SU-DHL-6 (cell line): ENCODE measurements around the gene NPAS2.

Source experiments
- H2AFZ ChIP-seq: fragments of 200-600 bp; sonication (generic); 2 replicates; pipeline ENCODE4 v1.6.1; 2014; ENCODE audit warnings: low read depth, mild to moderate bottlenecking, moderate library complexity, mixed read lengths, antibody characterized with exemption, low read length; ENCODE audit not compliant: severe bottlenecking
- H3F3A ChIP-seq: fragments of 200-600 bp; shearing (Covaris generic); 2 replicates; pipeline ENCODE4 v1.6.0; 2016; ENCODE audit warnings: antibody characterized with exemption, mild to moderate bottlenecking; ENCODE audit not compliant: insufficient read depth
- H3K27ac ChIP-seq: fragments of 200-600 bp; sonication (generic); 2 replicates; pipeline ENCODE4 v1.5.1; 2016; ENCODE audit warnings: low read depth, mild to moderate bottlenecking, low read length, moderate library complexity, mixed read lengths
- H3K27me3 ChIP-seq: fragments of 200-600 bp; sonication (generic), shearing (Covaris generic); 2 replicates; pipeline ENCODE4 v1.6.0; 2014; ENCODE audit warnings: mild to moderate bottlenecking, low read length
- H3K36me3 ChIP-seq: fragments of 200-600 bp; sonication (generic); 2 replicates; pipeline ENCODE4 v1.6.1; 2014; ENCODE audit warnings: mild to moderate bottlenecking, low read length, mixed read lengths
- H3K4me2 ChIP-seq: fragments of 300-600, 200-600 bp; shearing (Covaris generic), sonication (generic); 2 replicates; pipeline ENCODE4 v1.6.0; 2014; ENCODE audit warnings: low read length, low read depth, mild to moderate bottlenecking; ENCODE audit not compliant: poor library complexity, severe bottlenecking
- H3K4me3 ChIP-seq: fragments of 200-600 bp; sonication (generic); 2 replicates; pipeline ENCODE4 v1.5.1; 2014; ENCODE audit warnings: antibody characterized with exemption, low read length, mild to moderate bottlenecking, mixed read lengths; ENCODE audit not compliant: insufficient read depth, poor library complexity, severe bottlenecking
- H3K79me2 ChIP-seq: fragments of 200-600 bp; sonication (generic); 2 replicates; pipeline ENCODE4 v1.6.1; 2014; ENCODE audit warnings: mild to moderate bottlenecking, low read length, moderate library complexity; ENCODE audit not compliant: insufficient read depth
- H3K9ac ChIP-seq: fragments of 200-600 bp; sonication (generic); 2 replicates; pipeline ENCODE4 v1.7.0; 2014; ENCODE audit warnings: mild to moderate bottlenecking, low read length
- H3K9me2 ChIP-seq: fragments of 200-600 bp; sonication (generic); replicated peaks from 2 replicates; pipeline ENCODE4 v1.6.1; 2014; ENCODE audit warnings: low read length; ENCODE audit not compliant: insufficient read depth
- H3K9me3 ChIP-seq: fragments of 200-600 bp; sonication (generic); 2 replicates; pipeline ENCODE4 v1.6.1; 2014; ENCODE audit warnings: low read length, mixed read lengths; ENCODE audit not compliant: insufficient read depth
- H4K20me1 ChIP-seq: fragments of 200-600 bp; sonication (generic); 2 replicates; pipeline ENCODE4 v1.6.1; 2014; ENCODE audit warnings: low read depth, mild to moderate bottlenecking, antibody characterized with exemption, low read length, moderate library complexity, mixed read lengths
- CTCF ChIP-seq: fragments of 200-600 bp; sonication (generic); IDR thresholded peaks from one replicate; pipeline ENCODE4 v1.5.1; 2017; ENCODE audit warnings: antibody characterized with exemption, mild to moderate bottlenecking, low read length, moderate library complexity; ENCODE audit not compliant: insufficient read depth, poor library complexity, severe bottlenecking
- EZH2phosphoT487 ChIP-seq: fragments of 200-600 bp; sonication (generic), shearing (Covaris generic); conservative IDR thresholded peaks from 2 replicates; pipeline ENCODE4 v1.6.1; 2018; ENCODE audit warnings: mild to moderate bottlenecking, antibody characterized with exemption, low read length, moderate library complexity, mixed read lengths

Gene NPAS2

DNA sequence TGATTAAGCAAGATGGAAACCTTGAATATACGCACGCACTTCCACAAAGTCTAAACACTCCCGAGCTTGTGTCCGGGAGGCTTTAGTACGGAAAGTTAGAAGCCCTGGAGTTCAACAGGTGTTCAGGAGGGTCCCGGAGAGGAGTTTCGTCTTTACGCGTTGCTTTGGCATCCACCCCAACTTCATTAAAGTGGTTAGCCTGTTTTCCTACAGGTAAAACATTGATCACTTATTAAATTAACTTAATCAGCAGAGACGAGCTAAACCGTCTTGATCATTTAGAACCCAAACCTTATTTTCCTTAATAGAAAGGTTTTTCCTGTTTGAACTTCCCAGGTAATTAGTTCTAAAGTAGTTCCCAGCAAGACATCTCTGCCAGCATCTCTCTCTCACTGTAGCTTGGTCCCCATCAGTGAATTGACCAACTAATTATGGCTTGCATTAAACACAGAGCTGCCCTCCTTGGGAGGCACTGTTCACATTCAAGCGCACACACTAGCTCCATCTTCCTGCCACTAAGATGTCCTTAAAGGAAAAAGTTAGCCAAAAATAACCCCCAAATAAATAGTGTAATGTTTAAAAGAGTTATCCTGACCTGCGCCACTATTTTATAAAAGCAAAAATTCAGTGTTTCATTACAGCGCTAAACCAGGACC is 1.4 kb downstream of the NPAS2 start:
- Histone ChIP-seq H3F3A (no peaks in the 10 kb centered on the region), H2AFZ (no peak overlapping the region), H3K79me2 (no peaks in the 10 kb centered on the region), H3K9ac (no peak overlapping the region), H3K4me3 (no peak overlapping the region), H3K27ac (no peak overlapping the region), H3K9me2 (no peaks in the 10 kb centered on the region), H3K4me2 (no peak overlapping the region), H3K9me3 (no peaks in the 10 kb centered on the region), H4K20me1 (no peaks in the 10 kb centered on the region), H3K27me3 (no peaks in the 10 kb centered on the region), H3K36me3 (no peaks in the 10 kb centered on the region)
- TF ChIP-seq EZH2phosphoT487 (no peak), CTCF (no peak)

GRCh38 chr2:100821911-100822265 is 1.9 kb downstream of the NPAS2 start:
- H2AFZ ChIP-seq, result no peak overlapping the region
- TF ChIP-seq EZH2phosphoT487 (no peak), CTCF (no peak)
- no peak overlapping the region for H3K9ac ChIP-seq
- H3K4me3 ChIP-seq, result no peak overlapping the region
- no peaks in the 10 kb centered on the region for H3K27me3 ChIP-seq
- no peaks in the 10 kb centered on the region for H3K9me3 ChIP-seq
- H4K20me1 ChIP-seq, result no peaks in the 10 kb centered on the region
- no peak overlapping the region for H3K4me2 ChIP-seq
- no peak overlapping the region for H3K27ac ChIP-seq
- H3K9me2 ChIP-seq, result no peaks in the 10 kb centered on the region
- no peaks in the 10 kb centered on the region for H3K79me2 ChIP-seq
- H3F3A ChIP-seq, result no peaks in the 10 kb centered on the region
- H3K36me3 ChIP-seq, result no peaks in the 10 kb centered on the region

DNA sequence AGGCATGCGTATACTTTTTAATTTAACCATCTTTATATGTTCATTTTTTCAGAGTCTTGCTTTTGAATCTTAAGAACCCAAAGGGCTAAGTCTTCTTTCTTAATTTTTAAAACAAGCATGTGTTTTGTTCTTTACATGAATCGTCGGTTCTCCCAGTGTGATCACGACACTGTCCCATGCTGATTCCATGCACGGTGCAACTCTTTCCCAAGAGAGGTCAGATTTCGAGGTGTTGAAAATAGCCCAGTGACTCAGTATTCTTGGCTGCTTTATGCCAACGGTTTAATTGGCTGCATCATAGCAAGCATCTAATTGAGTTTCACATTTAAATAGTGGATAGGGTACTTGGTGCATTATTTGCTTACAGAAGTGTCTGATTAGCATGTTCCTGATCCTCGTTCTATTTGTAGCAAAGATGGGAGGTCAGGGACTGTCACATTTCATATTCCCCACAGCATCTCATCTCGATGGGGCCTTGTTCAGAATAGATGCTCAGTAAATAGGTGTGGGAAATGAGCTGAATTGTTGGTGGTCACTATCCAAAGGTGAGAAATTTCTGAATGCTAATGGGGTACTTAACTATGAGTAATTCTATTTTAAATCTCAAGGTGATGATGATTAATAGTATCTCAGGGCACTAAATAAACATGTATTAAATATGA is 2.8 kb downstream of the NPAS2 start:
- H3K36me3 ChIP-seq, result no peaks in the 10 kb centered on the region
- H3K9me2 ChIP-seq, result no peaks in the 10 kb centered on the region
- no peaks in the 10 kb centered on the region for H4K20me1 ChIP-seq
- no peak overlapping the region for H3K4me3 ChIP-seq
- no peaks in the 10 kb centered on the region for H3K9me3 ChIP-seq
- H3K9ac ChIP-seq, result no peak overlapping the region
- TF ChIP-seq EZH2phosphoT487 (no peak), CTCF (no peak)
- H3K27ac ChIP-seq, result no peak overlapping the region
- no peak overlapping the region for H3K4me2 ChIP-seq
- no peak overlapping the region for H2AFZ ChIP-seq
- no peaks in the 10 kb centered on the region for H3K27me3 ChIP-seq
- no peaks in the 10 kb centered on the region for H3K79me2 ChIP-seq
- H3F3A ChIP-seq, result no peaks in the 10 kb centered on the region
